NB4 (cell line): Measurements from ENCODE around the gene ALDH6A1.
A peak's percentile ranks its signal among the peaks of the same experiment; 100 is the strongest.

ENCODE experiments used
- DNase-seq: peaks from one replicate; pipeline ENCODE4 v3.0.0; 2010; ENCODE audit warnings: low read depth
- H3K4me3 ChIP-seq: one replicate; pipeline ENCODE4 v1.5.1; 2011; ENCODE audit warnings: mild to moderate bottlenecking, low read depth, low read length, moderate library complexity
- CTCF ChIP-seq: IDR thresholded peaks from one replicate; pipeline ENCODE4 v1.5.1; 2012; ENCODE audit warnings: low read depth, low read length
- MYC ChIP-seq: IDR thresholded peaks from 2 replicates; pipeline ENCODE4 v1.6.1; 2011; ENCODE audit warnings: low read depth, low read length
- POLR2A ChIP-seq: IDR thresholded peaks from 2 replicates; pipeline ENCODE4 v1.6.1; 2011; ENCODE audit warnings: mild to moderate bottlenecking; ENCODE audit not compliant: insufficient read length; ENCODE audit errors: extremely low read depth
- TF ChIP-seq, protein P1 (sequence below): IDR thresholded peaks from 2 replicates; pipeline ENCODE4 v1.6.1; 2011; ENCODE audit warnings: low read depth, low read length

Gene ALDH6A1

GRCh38 chr14:74038020-74038859, 46.0 kb downstream of the ALDH6A1 start:
- DNase-seq: peak; percentile 68
- TF ChIP-seq MYC: no peak
- peak; percentile 10 for TF ChIP-seq CTCF
- TF ChIP-seq, protein P1, sequence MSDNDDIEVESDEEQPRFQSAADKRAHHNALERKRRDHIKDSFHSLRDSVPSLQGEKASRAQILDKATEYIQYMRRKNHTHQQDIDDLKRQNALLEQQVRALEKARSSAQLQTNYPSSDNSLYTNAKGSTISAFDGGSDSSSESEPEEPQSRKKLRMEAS: no peak
- TF ChIP-seq POLR2A: no peak
- H3K4me3 ChIP-seq: no peak overlapping the region

DNA sequence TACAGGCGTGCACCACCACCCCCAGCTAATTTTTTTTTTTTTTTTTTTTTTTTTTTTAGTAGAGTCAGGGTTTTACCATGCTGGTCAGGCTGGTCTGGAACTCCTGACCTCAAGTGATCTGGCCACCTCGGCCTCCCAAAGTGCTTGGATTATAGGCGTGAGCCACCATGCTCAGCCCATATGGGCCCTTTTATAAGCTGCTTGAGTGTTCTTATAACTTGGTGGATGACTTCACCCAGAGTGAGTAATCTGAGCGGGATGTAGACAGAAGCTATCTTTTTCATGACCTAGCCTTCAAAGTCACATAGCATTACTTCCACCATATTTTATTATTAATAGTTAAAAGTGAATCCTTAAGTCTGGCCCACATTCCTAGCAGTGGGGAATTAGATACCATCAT, 48.7 kb downstream of the ALDH6A1 start:
- no peak overlapping the region for H3K4me3 ChIP-seq
- TF ChIP-seq MYC: no peak
- no peak for TF ChIP-seq CTCF
- TF ChIP-seq POLR2A: no peak
- DNase-seq: no peak

DNA sequence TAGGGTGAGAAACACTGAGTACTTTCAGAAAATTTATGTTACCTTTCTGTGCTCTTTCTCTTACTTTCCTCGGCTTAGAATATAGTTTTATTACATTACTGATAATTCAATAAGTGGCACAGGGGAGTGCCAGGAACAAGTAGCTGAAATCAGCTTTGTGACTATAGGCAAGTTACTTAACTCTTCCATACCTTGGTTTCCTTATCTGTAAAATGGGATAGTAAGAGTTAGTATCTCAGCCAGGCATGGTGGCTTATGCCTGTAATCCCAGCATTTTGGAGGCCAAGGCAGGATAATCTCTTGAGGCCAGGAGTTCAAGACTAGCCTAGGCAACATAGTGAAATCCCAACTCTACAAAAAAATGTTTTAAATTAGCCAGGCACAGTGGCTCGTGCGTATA, 49.7 kb downstream of the ALDH6A1 start:
- no peak for TF ChIP-seq CTCF
- no peak for TF ChIP-seq POLR2A
- no peak for TF ChIP-seq MYC
- TF ChIP-seq, protein P1: no peak
- no peak overlapping the region for H3K4me3 ChIP-seq
- DNase-seq: no peak

GRCh38 chr14:74029136-74029535, 55.1 kb downstream of the ALDH6A1 start:
- TF ChIP-seq POLR2A (no peak), CTCF (no peak), MYC (no peak)
- TF ChIP-seq, protein P1: no peak
- H3K4me3 ChIP-seq: no peak overlapping the region

DNA sequence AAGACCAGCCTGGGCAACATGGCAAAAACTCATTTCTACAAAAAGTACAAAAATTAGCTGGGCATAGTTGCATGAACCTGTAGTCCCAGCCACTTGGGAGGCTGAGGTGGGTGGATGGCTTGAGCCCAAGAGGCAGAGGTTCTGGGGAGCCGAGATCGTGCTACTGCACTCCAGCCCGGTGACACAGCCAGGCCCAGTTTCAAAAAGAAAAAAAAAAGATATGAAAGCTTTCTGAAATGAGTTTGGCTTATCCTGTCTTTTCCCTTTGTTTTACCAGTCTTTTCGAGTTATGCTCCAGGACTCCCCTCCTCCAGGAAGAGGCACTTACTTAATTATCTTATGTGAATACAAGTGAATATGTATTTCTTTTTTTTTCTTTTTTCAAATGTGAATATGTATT, 61.9 kb downstream of the ALDH6A1 start:
- H3K4me3 ChIP-seq: no peak overlapping the region
- TF ChIP-seq, protein P1: no peak
- TF ChIP-seq CTCF: no peak
- no peak for TF ChIP-seq POLR2A
- TF ChIP-seq MYC: no peak
- DNase-seq: no peak

More at GRCh38 chr14:74029136-74029535, 55.1 kb downstream of the ALDH6A1 start:
- DNase-seq: no peak

DNA sequence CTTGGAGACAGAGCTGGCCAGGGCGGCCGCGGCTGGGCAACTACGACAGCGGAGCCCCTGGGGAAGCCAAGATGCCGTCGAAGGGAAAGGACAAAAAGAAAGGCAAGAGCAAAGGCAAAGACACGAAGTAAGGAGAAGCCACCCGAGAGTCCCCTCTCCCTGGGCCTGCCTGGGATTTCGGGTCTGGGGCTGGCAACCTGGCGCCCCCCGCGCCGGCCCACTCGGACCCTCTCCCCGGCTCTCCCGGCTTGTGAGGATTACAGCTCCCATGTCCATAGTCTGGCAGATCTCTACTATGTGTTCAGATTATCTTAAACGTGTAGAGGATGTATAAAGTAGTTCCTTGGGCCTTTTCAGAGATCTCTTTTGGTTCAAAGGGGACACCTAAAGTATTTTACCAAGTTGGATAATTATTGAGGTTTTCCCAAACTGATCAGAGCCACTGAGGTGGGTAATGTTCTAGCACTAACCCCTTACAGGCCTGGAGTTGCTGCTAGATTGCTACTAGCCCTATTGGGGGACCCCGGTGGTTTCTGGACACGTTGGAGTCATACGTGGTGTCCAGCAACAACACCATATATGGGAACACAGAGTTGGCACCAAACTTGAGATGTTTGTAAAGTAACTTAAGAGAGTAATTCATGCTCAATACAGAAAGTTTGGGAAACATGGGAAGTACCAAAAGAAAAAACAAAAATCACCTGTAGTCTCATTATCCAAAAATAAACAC, 64.7 kb downstream of the ALDH6A1 start:
- no peak for TF ChIP-seq POLR2A
- TF ChIP-seq CTCF: no peak
- no peak for TF ChIP-seq MYC
- TF ChIP-seq, protein P1: no peak
- peak; percentile 11 for DNase-seq
- H3K4me3 ChIP-seq: peak overlapping the region; percentile 65
